Vagina (tissue), 2 donors: Measurements from ENCODE around the gene RBM20. TPM values are rescaled to one million over a fixed set of nuclear protein-coding genes. Genes with fewer than 3 reads are reported as not detected.

Experiments used
- DNase-seq, 2 donors: peaks; one replicate each; pipeline ENCODE4 v3.0.0-alpha.2; 2017; ENCODE audit errors: extremely low spot score in 2 of 2
- H3K27ac ChIP-seq: fragments of 200-600 bp; sonication (generic); one replicate; pipeline ENCODE4 v1.5.1; 2019
- H3K27me3 ChIP-seq: fragments of 200-600 bp; sonication (generic); one replicate; pipeline ENCODE4 v1.5.1; 2019
- H3K36me3 ChIP-seq, 2 donors: fragments of 200-600 bp; sonication (generic); one replicate each; pipeline ENCODE4 v1.5.1; 2017 to 2019
- H3K4me1 ChIP-seq: fragments of 200-600 bp; sonication (generic); one replicate; pipeline ENCODE4 v1.5.1; 2019
- H3K4me3 ChIP-seq, 2 donors: fragments of 200-600 bp; sonication (generic); 1 replicate in 1 of 2; 2 replicates in 1 of 2; pipeline ENCODE4 v1.5.1; 2016 to 2019
- H3K9me3 ChIP-seq: fragments of 200-600 bp; sonication (generic); one replicate; pipeline ENCODE4 v1.5.1; 2019
- CTCF ChIP-seq, 3 experiments: fragments of 450-650 bp in 2 of 3; fragments of 200-600 bp in 1 of 3; sonication (generic) in 1 of 3; IDR thresholded peaks; one replicate each; pipeline ENCODE4 v1.5.1; 2017 to 2019; ENCODE audit warnings: antibody characterized with exemption in 3 of 3, mild to moderate bottlenecking in 2 of 3, moderate library complexity in 2 of 3
- POLR2A ChIP-seq, 2 donors: fragments of 450-650 bp; IDR thresholded peaks; one replicate each; pipeline ENCODE4 v1.6.1; 2017; ENCODE audit warnings: antibody characterized with exemption in 2 of 2, mild to moderate bottlenecking in 2 of 2, moderate library complexity in 2 of 2
- POLR2AphosphoS5 ChIP-seq, 2 donors: sonication (generic); formaldehyde crosslinking; IDR thresholded peaks; one replicate each; pipeline ENCODE4 v1.9.0; 2017; ENCODE audit warnings: antibody characterized with exemption in 2 of 2, mild to moderate bottlenecking in 2 of 2, low read depth in 1 of 2; ENCODE audit not compliant: insufficient read depth in 1 of 2
- intact Hi-C: fragments of 100-400 bp; cut with DNase I; formaldehyde crosslinking; loops from one replicate; pipeline ENCODE4 v1.15.1; 2023
- total RNA-seq: library from RNA; depleted of rRNA; stranded (reverse); fragments of >200 nt; gene quantifications from one replicate; pipeline ENCODE4 v1.2.3, GENCODE V29; 2016

The RBM20 gene
- total RNA-seq, 1 donor from 2014 or later = 5.2 TPM

GRCh38 chr10:110650265-110650668 is 6.1 kb downstream of the RBM20 start:
- TF ChIP-seq POLR2A (IDR thresholded peaks at IDR 0.05) = no peak
- no peak for TF ChIP-seq POLR2AphosphoS5 (IDR thresholded peaks at IDR 0.05; ENCODE audit: insufficient read depth in 1 of 2, low read depth in 1 of 2)
- TF ChIP-seq CTCF (IDR thresholded peaks at IDR 0.05) = no peak
- no peak overlapping the region for H3K27ac ChIP-seq
- DNase-seq = no peak
- no peaks in the 10 kb centered on the region for H3K36me3 ChIP-seq
- intact Hi-C loops = no loop called here
- H3K9me3 ChIP-seq = no peaks in the 10 kb centered on the region
- no peak overlapping the region for H3K4me3 ChIP-seq
- no peaks in the 10 kb centered on the region for H3K4me1 ChIP-seq
- H3K27me3 ChIP-seq = no peaks in the 10 kb centered on the region

GRCh38 chr10:110651044-110651958 is 7.2 kb downstream of the RBM20 start:
- no peaks in the 10 kb centered on the region for H3K4me1 ChIP-seq
- no peaks in the 10 kb centered on the region for H3K27me3 ChIP-seq
- intact Hi-C loops = no loop called here
- no peaks in the 10 kb centered on the region for H3K36me3 ChIP-seq
- H3K4me3 ChIP-seq = no peak overlapping the region
- TF ChIP-seq CTCF (IDR thresholded peaks at IDR 0.05) (no peak), POLR2AphosphoS5 (IDR thresholded peaks at IDR 0.05; ENCODE audit: insufficient read depth in 1 of 2, low read depth in 1 of 2) (no peak), POLR2A (IDR thresholded peaks at IDR 0.05) (no peak)
- H3K27ac ChIP-seq = no peak overlapping the region
- no peaks in the 10 kb centered on the region for H3K9me3 ChIP-seq
- DNase-seq = no peak

- no peak overlapping the region for H3K27ac ChIP-seq
- no peaks in the 10 kb centered on the region for H3K4me1 ChIP-seq
- DNase-seq = no peak
- H3K9me3 ChIP-seq = no peaks in the 10 kb centered on the region
- H3K36me3 ChIP-seq = no peaks in the 10 kb centered on the region
- no peaks in the 10 kb centered on the region for H3K27me3 ChIP-seq
- TF ChIP-seq POLR2AphosphoS5 (IDR thresholded peaks at IDR 0.05; ENCODE audit: insufficient read depth in 1 of 2, low read depth in 1 of 2) (no peak), CTCF (IDR thresholded peaks at IDR 0.05) (no peak), POLR2A (IDR thresholded peaks at IDR 0.05) (no peak)
- no peak overlapping the region for H3K4me3 ChIP-seq
- intact Hi-C loops = no loop called here
These were observed 8.5 kb downstream of the RBM20 start for GRCh38 chr10:110652475-110653118.

GRCh38 chr10:110655320-110655719 is 11.2 kb downstream of the RBM20 start:
- Histone ChIP-seq H3K36me3 (no peaks in the 10 kb centered on the region), H3K27ac (no peak overlapping the region)
- intact Hi-C loops = no loop called here

More at GRCh38 chr10:110655320-110655719, 11.2 kb downstream of the RBM20 start:
- TF ChIP-seq CTCF (IDR thresholded peaks at IDR 0.05) = no peak
- TF ChIP-seq POLR2AphosphoS5 (IDR thresholded peaks at IDR 0.05; ENCODE audit: insufficient read depth in 1 of 2, low read depth in 1 of 2) = no peak
- no peak for DNase-seq
- Histone ChIP-seq H3K4me1 (no peaks in the 10 kb centered on the region), H3K27me3 (no peaks in the 10 kb centered on the region), H3K9me3 (no peaks in the 10 kb centered on the region), H3K4me3 (no peak overlapping the region)
